Measurements from ENCODE around the gene SAPCD2. TPM values are rescaled to one million over a fixed set of nuclear protein-coding genes. Genes with fewer than 3 reads are reported as not detected.

SAPCD2 gene
- total and polyA plus RNA-seq, 2 experiments from 2014 or later: 13.4 to 60.3 TPM

DNA sequence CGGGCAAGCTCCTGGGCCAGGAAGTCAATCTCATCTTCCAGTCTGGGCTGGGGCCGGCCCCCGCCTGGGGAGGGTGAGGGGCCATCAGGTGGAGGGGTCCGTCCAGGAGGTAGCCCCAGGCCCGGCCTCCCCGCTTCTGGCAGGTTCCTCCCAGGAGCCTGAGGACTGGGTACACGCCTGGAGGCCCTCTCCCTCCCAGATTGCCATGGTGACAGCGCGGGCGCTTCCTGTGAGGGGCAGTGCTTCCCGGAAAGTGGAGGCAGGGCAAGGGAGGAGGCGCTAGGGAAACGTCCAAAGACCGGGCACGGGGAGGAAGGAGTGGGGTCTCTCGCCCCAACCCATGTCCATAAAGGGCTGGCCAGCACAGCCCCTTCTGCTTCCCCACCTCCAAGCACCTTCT, 29.2 kb downstream of the SAPCD2 start:
- Histone ChIP-seq H3K27ac (ENCODE audit: low read depth) (no peak overlapping the region), H4K20me1 (replicated peaks; ENCODE audit: insufficient read depth) (no peaks in the 10 kb centered on the region; the same call in 1 of the 2 replicates), H3K36me3 (ENCODE audit: insufficient read depth) (no peaks in the 10 kb centered on the region), H2AFZ (no peak overlapping the region), H3K9me2 (ENCODE audit: insufficient read depth) (no peaks in the 10 kb centered on the region), H3K79me2 (replicated peaks; ENCODE audit: insufficient read depth) (peaks cover 7% of the 10 kb centered on the region; the same call in 1 of the 2 replicates), H3K4me3 (no peak overlapping the region), H3K27me3 (ENCODE audit: insufficient read depth) (peaks cover 14% of the 10 kb centered on the region), H3F3A (replicated peaks; ENCODE audit: low read depth) (no peaks in the 10 kb centered on the region), H3K4me2 (no peak overlapping the region), H3K4me1 (ENCODE audit: insufficient read depth) (peaks cover 7% of the 10 kb centered on the region; the same call in 1 of the 2 replicates)
- DNase-seq (ENCODE audit: low spot score) (no peak), ATAC-seq (no peak)
- H3K36me3 Mint-ChIP-seq (ENCODE audit: low read depth): no peaks in the 10 kb centered on the region; the same call in 2 of the 3 replicates
- H3K4me1 Mint-ChIP-seq: peaks cover 4% of the 10 kb centered on the region; the same call in 1 of the 3 replicates
- TF ChIP-seq NANOG (IDR thresholded peaks at IDR 0.05; ENCODE audit: borderline replicate concordance) (no peak), ZNF114 (CRISPR knock-in tag; IDR thresholded peaks at IDR 0.05) (no peak), ZNF331 (CRISPR knock-in tag; IDR thresholded peaks at IDR 0.05; ENCODE audit: low read depth) (no peak), JUNB (IDR thresholded peaks at IDR 0.05; ENCODE audit: unreplicated experiment) (no peak), EZH2phosphoT487 (IDR thresholded peaks at IDR 0.05; ENCODE audit: unreplicated experiment) (no peak), STAT1 (IDR thresholded peaks at IDR 0.05; ENCODE audit: unreplicated experiment) (no peak), EZH2 (IDR thresholded peaks at IDR 0.05; ENCODE audit: low read depth, unreplicated experiment) (no peak), CREB1 (CRISPR knock-in tag; IDR thresholded peaks at IDR 0.05; ENCODE audit: low read depth) (no peak), POLR2AphosphoS5 (IDR thresholded peaks at IDR 0.05; ENCODE audit: low read depth) (no peak)
- TF ChIP-seq, protein P1, sequence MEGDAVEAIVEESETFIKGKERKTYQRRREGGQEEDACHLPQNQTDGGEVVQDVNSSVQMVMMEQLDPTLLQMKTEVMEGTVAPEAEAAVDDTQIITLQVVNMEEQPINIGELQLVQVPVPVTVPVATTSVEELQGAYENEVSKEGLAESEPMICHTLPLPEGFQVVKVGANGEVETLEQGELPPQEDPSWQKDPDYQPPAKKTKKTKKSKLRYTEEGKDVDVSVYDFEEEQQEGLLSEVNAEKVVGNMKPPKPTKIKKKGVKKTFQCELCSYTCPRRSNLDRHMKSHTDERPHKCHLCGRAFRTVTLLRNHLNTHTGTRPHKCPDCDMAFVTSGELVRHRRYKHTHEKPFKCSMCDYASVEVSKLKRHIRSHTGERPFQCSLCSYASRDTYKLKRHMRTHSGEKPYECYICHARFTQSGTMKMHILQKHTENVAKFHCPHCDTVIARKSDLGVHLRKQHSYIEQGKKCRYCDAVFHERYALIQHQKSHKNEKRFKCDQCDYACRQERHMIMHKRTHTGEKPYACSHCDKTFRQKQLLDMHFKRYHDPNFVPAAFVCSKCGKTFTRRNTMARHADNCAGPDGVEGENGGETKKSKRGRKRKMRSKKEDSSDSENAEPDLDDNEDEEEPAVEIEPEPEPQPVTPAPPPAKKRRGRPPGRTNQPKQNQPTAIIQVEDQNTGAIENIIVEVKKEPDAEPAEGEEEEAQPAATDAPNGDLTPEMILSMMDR (conservative IDR thresholded peaks at IDR 0.05; ENCODE audit: low read depth in 2 of 2): no peak
- TF ChIP-seq, protein P2, sequence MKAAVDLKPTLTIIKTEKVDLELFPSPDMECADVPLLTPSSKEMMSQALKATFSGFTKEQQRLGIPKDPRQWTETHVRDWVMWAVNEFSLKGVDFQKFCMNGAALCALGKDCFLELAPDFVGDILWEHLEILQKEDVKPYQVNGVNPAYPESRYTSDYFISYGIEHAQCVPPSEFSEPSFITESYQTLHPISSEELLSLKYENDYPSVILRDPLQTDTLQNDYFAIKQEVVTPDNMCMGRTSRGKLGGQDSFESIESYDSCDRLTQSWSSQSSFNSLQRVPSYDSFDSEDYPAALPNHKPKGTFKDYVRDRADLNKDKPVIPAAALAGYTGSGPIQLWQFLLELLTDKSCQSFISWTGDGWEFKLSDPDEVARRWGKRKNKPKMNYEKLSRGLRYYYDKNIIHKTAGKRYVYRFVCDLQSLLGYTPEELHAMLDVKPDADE (IDR thresholded peaks at IDR 0.05): no peak
- TF ChIP-seq, protein P3, sequence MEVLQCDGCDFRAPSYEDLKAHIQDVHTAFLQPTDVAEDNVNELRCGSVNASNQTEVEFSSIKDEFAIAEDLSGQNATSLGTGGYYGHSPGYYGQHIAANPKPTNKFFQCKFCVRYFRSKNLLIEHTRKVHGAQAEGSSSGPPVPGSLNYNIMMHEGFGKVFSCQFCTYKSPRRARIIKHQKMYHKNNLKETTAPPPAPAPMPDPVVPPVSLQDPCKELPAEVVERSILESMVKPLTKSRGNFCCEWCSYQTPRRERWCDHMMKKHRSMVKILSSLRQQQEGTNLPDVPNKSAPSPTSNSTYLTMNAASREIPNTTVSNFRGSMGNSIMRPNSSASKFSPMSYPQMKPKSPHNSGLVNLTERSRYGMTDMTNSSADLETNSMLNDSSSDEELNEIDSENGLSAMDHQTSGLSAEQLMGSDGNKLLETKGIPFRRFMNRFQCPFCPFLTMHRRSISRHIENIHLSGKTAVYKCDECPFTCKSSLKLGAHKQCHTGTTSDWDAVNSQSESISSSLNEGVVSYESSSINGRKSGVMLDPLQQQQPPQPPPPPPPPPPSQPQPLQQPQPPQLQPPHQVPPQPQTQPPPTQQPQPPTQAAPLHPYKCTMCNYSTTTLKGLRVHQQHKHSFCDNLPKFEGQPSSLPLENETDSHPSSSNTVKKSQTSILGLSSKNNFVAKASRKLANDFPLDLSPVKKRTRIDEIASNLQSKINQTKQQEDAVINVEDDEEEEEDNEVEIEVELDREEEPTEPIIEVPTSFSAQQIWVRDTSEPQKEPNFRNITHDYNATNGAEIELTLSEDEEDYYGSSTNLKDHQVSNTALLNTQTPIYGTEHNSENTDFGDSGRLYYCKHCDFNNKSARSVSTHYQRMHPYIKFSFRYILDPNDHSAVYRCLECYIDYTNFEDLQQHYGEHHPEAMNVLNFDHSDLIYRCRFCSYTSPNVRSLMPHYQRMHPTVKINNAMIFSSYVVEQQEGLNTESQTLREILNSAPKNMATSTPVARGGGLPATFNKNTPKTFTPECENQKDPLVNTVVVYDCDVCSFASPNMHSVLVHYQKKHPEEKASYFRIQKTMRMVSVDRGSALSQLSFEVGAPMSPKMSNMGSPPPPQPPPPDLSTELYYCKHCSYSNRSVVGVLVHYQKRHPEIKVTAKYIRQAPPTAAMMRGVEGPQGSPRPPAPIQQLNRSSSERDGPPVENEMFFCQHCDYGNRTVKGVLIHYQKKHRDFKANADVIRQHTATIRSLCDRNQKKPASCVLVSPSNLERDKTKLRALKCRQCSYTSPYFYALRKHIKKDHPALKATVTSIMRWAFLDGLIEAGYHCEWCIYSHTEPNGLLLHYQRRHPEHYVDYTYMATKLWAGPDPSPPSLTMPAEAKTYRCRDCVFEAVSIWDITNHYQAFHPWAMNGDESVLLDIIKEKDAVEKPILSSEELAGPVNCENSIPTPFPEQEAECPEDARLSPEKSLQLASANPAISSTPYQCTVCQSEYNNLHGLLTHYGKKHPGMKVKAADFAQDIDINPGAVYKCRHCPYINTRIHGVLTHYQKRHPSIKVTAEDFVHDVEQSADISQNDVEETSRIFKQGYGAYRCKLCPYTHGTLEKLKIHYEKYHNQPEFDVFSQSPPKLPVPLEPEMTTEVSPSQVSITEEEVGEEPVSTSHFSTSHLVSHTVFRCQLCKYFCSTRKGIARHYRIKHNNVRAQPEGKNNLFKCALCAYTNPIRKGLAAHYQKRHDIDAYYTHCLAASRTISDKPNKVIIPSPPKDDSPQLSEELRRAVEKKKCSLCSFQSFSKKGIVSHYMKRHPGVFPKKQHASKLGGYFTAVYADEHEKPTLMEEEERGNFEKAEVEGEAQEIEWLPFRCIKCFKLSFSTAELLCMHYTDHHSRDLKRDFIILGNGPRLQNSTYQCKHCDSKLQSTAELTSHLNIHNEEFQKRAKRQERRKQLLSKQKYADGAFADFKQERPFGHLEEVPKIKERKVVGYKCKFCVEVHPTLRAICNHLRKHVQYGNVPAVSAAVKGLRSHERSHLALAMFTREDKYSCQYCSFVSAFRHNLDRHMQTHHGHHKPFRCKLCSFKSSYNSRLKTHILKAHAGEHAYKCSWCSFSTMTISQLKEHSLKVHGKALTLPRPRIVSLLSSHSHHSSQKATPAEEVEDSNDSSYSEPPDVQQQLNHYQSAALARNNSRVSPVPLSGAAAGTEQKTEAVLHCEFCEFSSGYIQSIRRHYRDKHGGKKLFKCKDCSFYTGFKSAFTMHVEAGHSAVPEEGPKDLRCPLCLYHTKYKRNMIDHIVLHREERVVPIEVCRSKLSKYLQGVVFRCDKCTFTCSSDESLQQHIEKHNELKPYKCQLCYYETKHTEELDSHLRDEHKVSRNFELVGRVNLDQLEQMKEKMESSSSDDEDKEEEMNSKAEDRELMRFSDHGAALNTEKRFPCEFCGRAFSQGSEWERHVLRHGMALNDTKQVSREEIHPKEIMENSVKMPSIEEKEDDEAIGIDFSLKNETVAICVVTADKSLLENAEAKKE (CRISPR knock-in tag; IDR thresholded peaks at IDR 0.05): no peak
- TF ChIP-seq, protein P4, sequence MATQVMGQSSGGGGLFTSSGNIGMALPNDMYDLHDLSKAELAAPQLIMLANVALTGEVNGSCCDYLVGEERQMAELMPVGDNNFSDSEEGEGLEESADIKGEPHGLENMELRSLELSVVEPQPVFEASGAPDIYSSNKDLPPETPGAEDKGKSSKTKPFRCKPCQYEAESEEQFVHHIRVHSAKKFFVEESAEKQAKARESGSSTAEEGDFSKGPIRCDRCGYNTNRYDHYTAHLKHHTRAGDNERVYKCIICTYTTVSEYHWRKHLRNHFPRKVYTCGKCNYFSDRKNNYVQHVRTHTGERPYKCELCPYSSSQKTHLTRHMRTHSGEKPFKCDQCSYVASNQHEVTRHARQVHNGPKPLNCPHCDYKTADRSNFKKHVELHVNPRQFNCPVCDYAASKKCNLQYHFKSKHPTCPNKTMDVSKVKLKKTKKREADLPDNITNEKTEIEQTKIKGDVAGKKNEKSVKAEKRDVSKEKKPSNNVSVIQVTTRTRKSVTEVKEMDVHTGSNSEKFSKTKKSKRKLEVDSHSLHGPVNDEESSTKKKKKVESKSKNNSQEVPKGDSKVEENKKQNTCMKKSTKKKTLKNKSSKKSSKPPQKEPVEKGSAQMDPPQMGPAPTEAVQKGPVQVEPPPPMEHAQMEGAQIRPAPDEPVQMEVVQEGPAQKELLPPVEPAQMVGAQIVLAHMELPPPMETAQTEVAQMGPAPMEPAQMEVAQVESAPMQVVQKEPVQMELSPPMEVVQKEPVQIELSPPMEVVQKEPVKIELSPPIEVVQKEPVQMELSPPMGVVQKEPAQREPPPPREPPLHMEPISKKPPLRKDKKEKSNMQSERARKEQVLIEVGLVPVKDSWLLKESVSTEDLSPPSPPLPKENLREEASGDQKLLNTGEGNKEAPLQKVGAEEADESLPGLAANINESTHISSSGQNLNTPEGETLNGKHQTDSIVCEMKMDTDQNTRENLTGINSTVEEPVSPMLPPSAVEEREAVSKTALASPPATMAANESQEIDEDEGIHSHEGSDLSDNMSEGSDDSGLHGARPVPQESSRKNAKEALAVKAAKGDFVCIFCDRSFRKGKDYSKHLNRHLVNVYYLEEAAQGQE (IDR thresholded peaks at IDR 0.05; ENCODE audit: unreplicated experiment): no peak
- no peaks in the 10 kb centered on the region for H3K9me3 Mint-ChIP-seq
- peaks cover 15% of the 10 kb centered on the region for H3K27me3 Mint-ChIP-seq (ENCODE audit: insufficient read depth, low read depth, poor library complexity)
- no peak overlapping the region for H3K4me3 Mint-ChIP-seq
- H3K27ac Mint-ChIP-seq: no peak overlapping the region
